Natural killer cell (primary cell): ENCODE measurements around the gene SH3BP2. TPM values are rescaled to one million over a fixed set of nuclear protein-coding genes. Genes with fewer than 3 reads are reported as not detected.

ENCODE experiments used
- ATAC-seq, 3 donors: fragments of 150-1000 bp in 2 of 3; fragments of 200-7000 bp in 1 of 3; cut with Tn5 transposase; 1 replicate in 1 of 3; 2 replicates in 2 of 3; pipeline ENCODE4 v1.10.0; 2021; ENCODE audit warnings: mild to moderate bottlenecking in 2 of 3, moderate library complexity in 2 of 3
- DNase-seq, 2 donors: peaks; one replicate each; pipeline versions ENCODE4 v3.0.0 to v3.0.0-alpha.2; 2013 to 2021; ENCODE audit warnings: mixed read lengths in 1 of 2
- H3K27ac ChIP-seq: one replicate; pipeline ENCODE4 v1.5.1; 2013; ENCODE audit warnings: mild to moderate bottlenecking, low read length
- H3K27me3 ChIP-seq: one replicate; pipeline ENCODE4 v1.6.1; 2013; ENCODE audit warnings: low read length; ENCODE audit not compliant: control insufficient read depth, insufficient read depth
- H3K36me3 ChIP-seq: one replicate; pipeline ENCODE4 v1.6.1; 2013; ENCODE audit warnings: low read length; ENCODE audit not compliant: control insufficient read depth, insufficient read depth
- H3K4me1 ChIP-seq: one replicate; pipeline ENCODE4 v1.6.1; 2013; ENCODE audit warnings: low read length; ENCODE audit not compliant: control insufficient read depth, insufficient read depth
- H3K4me3 ChIP-seq: one replicate; pipeline ENCODE4 v1.5.1; 2013; ENCODE audit warnings: low read length
- H3K9me3 ChIP-seq: one replicate; pipeline ENCODE4 v1.6.1; 2013; ENCODE audit warnings: low read length; ENCODE audit not compliant: control insufficient read depth, insufficient read depth
- H3K27ac Mint-ChIP-seq, 2 donors: one replicate each; pipeline ENCODE4 v1.8.0; 2022; ENCODE audit warnings: mild to moderate bottlenecking in 2 of 2, mixed read lengths in 2 of 2, moderate library complexity in 1 of 2
- H3K27me3 Mint-ChIP-seq, 2 donors: one replicate each; pipeline ENCODE4 v1.8.0; 2022; ENCODE audit warnings: low read depth in 2 of 2, mixed read lengths in 2 of 2
- H3K36me3 Mint-ChIP-seq: one replicate; pipeline ENCODE4 v1.8.0; 2022; ENCODE audit warnings: mixed read lengths
- H3K4me1 Mint-ChIP-seq, 2 donors: one replicate each; pipeline ENCODE4 v1.8.0; 2022; ENCODE audit warnings: mixed read lengths in 2 of 2
- H3K4me3 Mint-ChIP-seq: one replicate; pipeline ENCODE4 v1.8.0; 2022; ENCODE audit warnings: mild to moderate bottlenecking, moderate library complexity, mixed read lengths
- H3K9me3 Mint-ChIP-seq, 2 donors: one replicate each; pipeline ENCODE4 v1.8.0; 2022; ENCODE audit warnings: mixed read lengths in 2 of 2
- WGBS: methylation state at CpG from one replicate; pipeline ENCODE4 v1.1.7; 2013; ENCODE audit warnings: missing lambda C conversion rate; ENCODE audit not compliant: insufficient coverage; 5-methylcytosine and 5-hydroxymethylcytosine counted together
- intact Hi-C: fragments of 100-400 bp; cut with micrococcal nuclease; formaldehyde crosslinking; loops from one replicate; pipeline ENCODE4 v1.14.2; 2022
- total RNA-seq, 4 donors: library from RNA; stranded (reverse); fragments of 120-200 nt in 1 of 4; gene quantifications; one replicate each; pipeline versions ENCODE4 v1.2.3 to v1.2.4, GENCODE V29; 2013 to 2022
- TF ChIP-seq, protein P1 (sequence below): fragments of 200-600 bp; IDR thresholded peaks from one replicate; pipeline ENCODE4 v1.8.0; 2022; ENCODE audit warnings: antibody characterized with exemption

Gene SH3BP2
- total RNA-seq, 3 donors from 2014 or later (not counting 1 experiment from before 2014, with no cell fraction given) = 213 to 283 (median 221) TPM

DNA sequence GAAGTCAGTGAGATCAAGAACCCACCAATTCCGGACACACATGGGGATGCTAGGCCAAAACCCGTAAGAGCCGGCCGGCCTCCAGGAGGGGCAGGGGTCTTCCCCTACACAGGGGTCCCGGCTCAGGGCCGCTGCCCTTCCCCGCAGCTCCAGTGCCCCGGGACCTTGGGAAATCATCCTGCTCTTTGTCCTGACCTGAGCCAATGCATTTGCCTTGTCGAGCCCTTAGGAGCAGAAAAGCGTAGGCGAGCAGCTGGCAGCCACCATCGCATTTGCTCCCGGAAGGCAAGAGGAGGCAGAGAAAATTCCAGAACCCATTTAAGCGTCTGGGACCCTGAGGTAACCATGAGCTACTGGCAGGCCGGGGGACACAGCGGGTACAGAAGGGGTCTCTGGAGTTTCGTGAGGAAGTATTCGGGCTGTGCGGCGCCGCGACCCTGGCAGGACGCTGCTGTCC is 29.3 kb upstream of the SH3BP2 start:
- Histone ChIP-seq H3K27me3 (no peaks in the 10 kb centered on the region), H3K4me1 (peaks cover 15% of the 10 kb centered on the region), H3K9me3 (no peaks in the 10 kb centered on the region), H3K36me3 (no peaks in the 10 kb centered on the region), H3K4me3 (no peak overlapping the region), H3K27ac (no peak overlapping the region)
- DNase-seq = no peak
- Mint-ChIP-seq H3K4me3 (peak overlapping the region; percentile 74), H3K9me3 (no peaks in the 10 kb centered on the region), H3K36me3 (no peaks in the 10 kb centered on the region), H3K27ac (peak overlapping the region in 1 of 2 donors; percentile 61), H3K27me3 (no peaks in the 10 kb centered on the region), H3K4me1 (peaks cover 8 to 9% of the 10 kb centered on the region in 2 donors)
- no peak for ATAC-seq
- TF ChIP-seq, protein P1, sequence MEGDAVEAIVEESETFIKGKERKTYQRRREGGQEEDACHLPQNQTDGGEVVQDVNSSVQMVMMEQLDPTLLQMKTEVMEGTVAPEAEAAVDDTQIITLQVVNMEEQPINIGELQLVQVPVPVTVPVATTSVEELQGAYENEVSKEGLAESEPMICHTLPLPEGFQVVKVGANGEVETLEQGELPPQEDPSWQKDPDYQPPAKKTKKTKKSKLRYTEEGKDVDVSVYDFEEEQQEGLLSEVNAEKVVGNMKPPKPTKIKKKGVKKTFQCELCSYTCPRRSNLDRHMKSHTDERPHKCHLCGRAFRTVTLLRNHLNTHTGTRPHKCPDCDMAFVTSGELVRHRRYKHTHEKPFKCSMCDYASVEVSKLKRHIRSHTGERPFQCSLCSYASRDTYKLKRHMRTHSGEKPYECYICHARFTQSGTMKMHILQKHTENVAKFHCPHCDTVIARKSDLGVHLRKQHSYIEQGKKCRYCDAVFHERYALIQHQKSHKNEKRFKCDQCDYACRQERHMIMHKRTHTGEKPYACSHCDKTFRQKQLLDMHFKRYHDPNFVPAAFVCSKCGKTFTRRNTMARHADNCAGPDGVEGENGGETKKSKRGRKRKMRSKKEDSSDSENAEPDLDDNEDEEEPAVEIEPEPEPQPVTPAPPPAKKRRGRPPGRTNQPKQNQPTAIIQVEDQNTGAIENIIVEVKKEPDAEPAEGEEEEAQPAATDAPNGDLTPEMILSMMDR = no peak
- 56% methylated on average over 23 of the region's 23 CpGs for WGBS
- intact Hi-C loops = loop anchor here (5.0 to 10.0 kb wide), 4 partner anchors 49 to 274 kb away; partner anchors contain the start of genes GRK4 and NOP14

DNA sequence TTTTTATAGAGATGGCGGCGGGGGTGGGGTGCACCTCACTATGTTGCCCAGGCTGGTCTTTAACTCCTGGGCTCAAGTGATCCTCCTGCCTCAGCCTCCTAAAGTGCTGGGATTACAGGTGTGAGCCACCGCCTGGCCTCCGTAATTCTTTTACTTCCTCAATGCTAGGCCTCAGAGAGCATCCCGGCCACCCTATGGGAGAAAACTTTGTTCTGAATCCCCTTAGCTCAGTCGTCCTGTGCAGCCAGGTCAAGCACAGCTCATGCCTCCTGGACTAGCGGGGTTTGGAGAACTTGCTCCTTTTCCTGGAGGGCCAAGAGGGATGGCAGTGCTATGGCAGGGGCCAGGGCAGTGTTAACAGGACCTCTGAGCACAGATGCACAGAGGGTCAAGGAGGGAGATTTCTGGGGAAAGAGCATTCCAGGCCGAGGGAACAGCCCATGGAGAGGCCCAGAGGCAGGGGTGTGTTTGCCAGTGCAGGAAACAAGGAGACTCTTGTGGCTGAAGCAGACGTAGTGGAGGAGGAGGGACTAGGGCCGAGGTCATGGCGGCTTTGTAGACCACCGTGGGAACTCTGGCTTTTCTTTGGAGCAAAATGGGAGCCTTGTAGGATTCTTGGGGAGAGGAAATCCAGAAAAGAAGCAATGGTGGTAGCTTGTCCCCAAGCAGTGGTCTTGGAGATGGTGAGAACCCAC is 26.9 kb upstream of the SH3BP2 start:
- Mint-ChIP-seq H3K9me3 (no peaks in the 10 kb centered on the region), H3K27me3 (no peaks in the 10 kb centered on the region), H3K27ac (no peak overlapping the region), H3K36me3 (no peaks in the 10 kb centered on the region), H3K4me3 (no peak overlapping the region), H3K4me1 (peaks cover 13 to 15% of the 10 kb centered on the region in 2 donors)
- peaks cover 15% of the 10 kb centered on the region for H3K4me1 ChIP-seq
- TF ChIP-seq, protein P1 = no peak
- H3K27me3 ChIP-seq = no peaks in the 10 kb centered on the region
- ATAC-seq = no peak
- H3K9me3 ChIP-seq = no peaks in the 10 kb centered on the region
- DNase-seq = no peak
- H3K36me3 ChIP-seq = no peaks in the 10 kb centered on the region
- no peak overlapping the region for H3K4me3 ChIP-seq
- intact Hi-C loops = loop anchor here (10.0 kb wide), 2 partner anchors 169 to 199 kb away; partner anchors contain the start of genes GRK4 and NOP14
- H3K27ac ChIP-seq = no peak overlapping the region
- 95% methylated on average over 12 of the region's 12 CpGs for WGBS

DNA sequence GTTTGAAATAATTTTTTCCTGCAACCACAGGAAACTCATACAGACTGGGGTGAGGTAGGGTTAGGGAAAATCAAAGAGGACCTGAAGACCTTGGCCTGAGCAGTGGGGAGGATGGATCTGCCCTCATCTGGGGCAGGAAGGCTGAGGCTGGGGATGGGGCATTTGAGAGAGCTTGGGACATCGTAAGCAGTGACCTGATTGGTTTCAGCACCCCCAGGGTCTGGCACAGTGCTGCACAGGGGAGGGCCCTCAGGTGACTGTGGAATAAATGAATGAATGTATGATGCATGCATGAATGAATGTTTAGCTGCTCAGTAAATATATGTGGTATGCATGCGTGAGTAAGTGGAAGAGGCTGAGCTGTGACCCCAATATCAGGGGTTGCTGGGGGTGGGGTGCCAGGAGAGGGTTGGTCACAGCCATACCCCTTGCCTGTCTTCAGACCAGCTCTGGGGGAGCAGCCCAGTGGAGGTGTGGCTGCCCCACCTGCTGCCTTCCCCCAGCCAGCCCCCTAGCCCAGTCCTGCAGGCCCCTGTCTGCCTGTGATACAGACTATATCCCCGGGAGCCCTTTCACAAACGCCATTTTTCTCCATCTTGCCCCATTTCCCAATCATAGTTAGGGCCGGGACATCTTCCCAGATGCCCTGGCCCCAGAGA is 25.7 kb upstream of the SH3BP2 start:
- Histone ChIP-seq H3K9me3 (no peaks in the 10 kb centered on the region), H3K4me1 (peaks cover 16% of the 10 kb centered on the region), H3K36me3 (no peaks in the 10 kb centered on the region), H3K27me3 (no peaks in the 10 kb centered on the region), H3K4me3 (no peak overlapping the region), H3K27ac (no peak overlapping the region)
- Mint-ChIP-seq H3K36me3 (no peaks in the 10 kb centered on the region), H3K27ac (no peak overlapping the region), H3K4me1 (peaks cover 10 to 19% of the 10 kb centered on the region in 2 donors), H3K27me3 (no peaks in the 10 kb centered on the region), H3K4me3 (no peak overlapping the region), H3K9me3 (no peaks in the 10 kb centered on the region)
- TF ChIP-seq, protein P1 = no peak
- no peak for DNase-seq
- 91% methylated on average over 5 of the region's 5 CpGs for WGBS
- no peak for ATAC-seq
- intact Hi-C loops = loop anchor here (10.0 kb wide), 2 partner anchors 168 to 198 kb away; partner anchors contain the start of genes GRK4 and NOP14
